ENCODE results near the gene NCK1.
"Not testable (repeated sequence)": the region's sequence is repeated elsewhere in the genome, so short reads cannot be mapped to it uniquely, and the experiment has no call there.

NCK1 gene

GRCh38 chr3:136862617-136863322 lies 762 bp downstream of the NCK1 start:
- DNase-seq (ENCODE audit: low spot score), result peak; percentile 71

- DNase-seq (ENCODE audit: low spot score), result no peak
Observed at GRCh38 chr3:136869282-136869681, 7.3 kb downstream of the NCK1 start.

GRCh38 chr3:136872258-136872657 lies 10.2 kb downstream of the NCK1 start:
- not testable (repeated sequence) for DNase-seq (ENCODE audit: low spot score)

- DNase-seq (ENCODE audit: low spot score), result not testable (repeated sequence)
Observed at GRCh38 chr3:136879510-136879909, 17.5 kb downstream of the NCK1 start.

- peak; percentile 57 for DNase-seq (ENCODE audit: low spot score)
Observed at GRCh38 chr3:136882571-136882970, 20.6 kb downstream of the NCK1 start.

GRCh38 chr3:136883967-136884720 lies 22.1 kb downstream of the NCK1 start:
- peak; percentile 53 for DNase-seq (ENCODE audit: low spot score)

GRCh38 chr3:136885357-136886213 lies 23.6 kb downstream of the NCK1 start:
- DNase-seq (ENCODE audit: low spot score), result peak; percentile 41

- no peak for DNase-seq (ENCODE audit: low spot score)
Observed at GRCh38 chr3:136889947-136890346, 27.9 kb downstream of the NCK1 start.

GRCh38 chr3:136891934-136892855 lies 30.2 kb downstream of the NCK1 start:
- no peak for DNase-seq (ENCODE audit: low spot score)

GRCh38 chr3:136893848-136894443 lies 31.9 kb downstream of the NCK1 start:
- no peak for DNase-seq (ENCODE audit: low spot score)

GRCh38 chr3:136897171-136897570 lies 35.2 kb downstream of the NCK1 start:
- DNase-seq (ENCODE audit: low spot score), result not testable (repeated sequence)

- no peak for DNase-seq (ENCODE audit: low spot score)
Observed at GRCh38 chr3:136898549-136898948, 36.5 kb downstream of the NCK1 start.

- DNase-seq (ENCODE audit: low spot score), result no peak
Observed at GRCh38 chr3:136898954-136899353, 36.9 kb downstream of the NCK1 start.

- no peak for DNase-seq (ENCODE audit: low spot score)
Observed at GRCh38 chr3:136899622-136900158, 37.7 kb downstream of the NCK1 start.

- DNase-seq (ENCODE audit: low spot score), result peak; percentile 44
Observed at GRCh38 chr3:136900694-136901093, 38.7 kb downstream of the NCK1 start.

- no peak for DNase-seq (ENCODE audit: low spot score)
Observed at GRCh38 chr3:136901391-136901790, 39.4 kb downstream of the NCK1 start.

GRCh38 chr3:136902530-136902929 lies 40.5 kb downstream of the NCK1 start:
- peak; percentile 44 for DNase-seq (ENCODE audit: low spot score)

- DNase-seq (ENCODE audit: low spot score), result no peak
Observed at GRCh38 chr3:136903899-136904298, 41.9 kb downstream of the NCK1 start.

GRCh38 chr3:136904746-136905145 lies 42.7 kb downstream of the NCK1 start:
- no peak for DNase-seq (ENCODE audit: low spot score)

GRCh38 chr3:136905549-136905948 lies 43.5 kb downstream of the NCK1 start:
- DNase-seq (ENCODE audit: low spot score), result no peak

GRCh38 chr3:136906725-136907124 lies 44.7 kb downstream of the NCK1 start:
- DNase-seq (ENCODE audit: low spot score), result no peak
